ENCODE measurements around the gene RHBDD1. TPM values are rescaled to one million over a fixed set of nuclear protein-coding genes. Genes with fewer than 3 reads are reported as not detected.
"Not testable (repeated sequence)": the region's sequence is repeated elsewhere in the genome, so short reads cannot be mapped to it uniquely, and the experiment has no call there.

Gene RHBDD1
- total RNA-seq, 1 donor from 2014 or later: 9.9 TPM

DNA sequence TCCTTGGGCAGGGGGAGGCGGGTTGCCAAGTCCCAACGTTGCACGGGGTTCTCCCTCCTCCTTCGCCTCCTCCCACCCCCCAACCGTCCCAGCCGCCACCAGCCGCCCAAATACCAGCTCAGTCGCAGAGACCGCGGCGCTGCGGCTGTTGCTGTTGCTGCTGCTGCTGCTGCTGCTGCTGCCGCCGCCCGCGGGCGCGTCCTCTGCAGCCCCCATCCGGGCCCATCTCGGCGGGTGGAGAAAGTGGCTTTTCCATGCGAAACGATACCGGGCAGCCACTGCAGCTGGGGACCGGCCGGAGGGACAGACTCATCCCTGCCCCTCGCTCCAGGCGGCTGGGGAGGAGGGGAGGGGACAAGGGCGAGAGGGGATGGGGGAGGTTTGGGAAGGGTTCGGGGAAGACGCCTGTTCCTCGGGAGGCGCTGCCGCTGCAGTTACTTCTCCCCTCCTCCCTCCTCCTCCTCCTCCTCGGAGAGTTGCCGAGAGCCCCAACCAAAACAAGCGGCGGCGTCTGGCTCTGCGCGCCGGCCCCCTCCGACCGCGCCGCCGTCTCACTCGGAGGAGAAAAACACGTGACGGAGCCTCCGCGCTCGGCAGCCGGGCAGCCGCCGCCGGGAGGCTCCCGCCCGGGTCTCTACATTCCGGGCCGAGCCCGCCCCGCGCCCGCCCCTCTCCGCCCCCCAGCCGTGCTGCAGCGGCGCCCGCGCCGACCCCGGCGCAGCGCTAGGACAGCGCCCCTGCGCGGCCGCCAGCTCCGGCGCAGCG, 36.5 kb upstream of the RHBDD1 start, which contains the start of gene IRS1:
IRS1 (minus strand) TSS at position 610 of the 765 bp plus-strand sequence. CDS start 1,082 bp downstream, outside the sequence.
- peak; percentile 82 for DNase-seq (ENCODE audit: low read depth)

DNA sequence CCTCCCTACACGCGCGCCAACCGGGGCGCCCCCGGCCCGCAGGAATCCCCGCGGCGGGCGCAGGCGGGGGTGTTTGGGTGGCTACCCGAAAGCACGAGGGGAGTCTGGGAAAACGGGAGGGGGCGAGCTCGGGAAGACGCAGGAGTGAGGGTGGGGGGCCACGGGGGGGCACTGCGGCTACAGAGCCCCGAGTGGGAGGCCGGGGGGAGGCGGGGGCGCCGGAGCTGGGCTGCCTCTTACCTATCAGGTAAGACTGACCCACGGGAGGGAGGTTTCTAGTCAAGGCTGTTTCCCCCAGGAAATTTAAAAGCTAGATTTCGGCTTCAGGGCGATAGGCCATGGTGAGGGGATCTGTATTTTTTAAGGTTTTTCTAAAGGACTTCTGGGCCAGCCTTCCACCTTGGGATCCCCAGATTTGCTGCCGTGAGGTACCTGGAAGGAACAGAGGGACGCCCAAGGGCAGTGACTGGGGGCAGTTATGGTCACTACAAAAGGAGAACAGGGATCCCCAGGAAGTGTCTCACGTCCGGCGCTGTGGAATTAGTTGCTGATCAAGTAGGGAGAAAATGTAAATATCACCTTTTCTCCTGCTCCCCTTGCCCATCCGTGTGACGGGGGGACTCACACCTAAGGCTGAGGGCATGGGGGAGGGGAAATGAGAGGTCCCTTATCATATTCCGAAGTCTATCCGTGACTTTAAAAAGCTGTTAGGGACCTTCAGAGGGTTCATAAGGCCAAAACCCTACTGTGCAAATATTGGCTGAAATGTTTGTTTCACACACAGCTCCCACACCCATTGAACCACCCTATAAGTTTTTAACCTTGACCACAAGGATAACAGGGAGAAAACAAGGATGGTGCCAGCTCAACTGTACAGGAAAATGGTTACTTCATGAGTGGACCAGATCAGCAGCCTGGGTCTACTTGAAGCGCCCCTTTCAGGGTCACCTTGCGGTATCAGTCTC, 35.6 kb upstream of the RHBDD1 start:
- DNase-seq (ENCODE audit: low read depth): no peak

DNA sequence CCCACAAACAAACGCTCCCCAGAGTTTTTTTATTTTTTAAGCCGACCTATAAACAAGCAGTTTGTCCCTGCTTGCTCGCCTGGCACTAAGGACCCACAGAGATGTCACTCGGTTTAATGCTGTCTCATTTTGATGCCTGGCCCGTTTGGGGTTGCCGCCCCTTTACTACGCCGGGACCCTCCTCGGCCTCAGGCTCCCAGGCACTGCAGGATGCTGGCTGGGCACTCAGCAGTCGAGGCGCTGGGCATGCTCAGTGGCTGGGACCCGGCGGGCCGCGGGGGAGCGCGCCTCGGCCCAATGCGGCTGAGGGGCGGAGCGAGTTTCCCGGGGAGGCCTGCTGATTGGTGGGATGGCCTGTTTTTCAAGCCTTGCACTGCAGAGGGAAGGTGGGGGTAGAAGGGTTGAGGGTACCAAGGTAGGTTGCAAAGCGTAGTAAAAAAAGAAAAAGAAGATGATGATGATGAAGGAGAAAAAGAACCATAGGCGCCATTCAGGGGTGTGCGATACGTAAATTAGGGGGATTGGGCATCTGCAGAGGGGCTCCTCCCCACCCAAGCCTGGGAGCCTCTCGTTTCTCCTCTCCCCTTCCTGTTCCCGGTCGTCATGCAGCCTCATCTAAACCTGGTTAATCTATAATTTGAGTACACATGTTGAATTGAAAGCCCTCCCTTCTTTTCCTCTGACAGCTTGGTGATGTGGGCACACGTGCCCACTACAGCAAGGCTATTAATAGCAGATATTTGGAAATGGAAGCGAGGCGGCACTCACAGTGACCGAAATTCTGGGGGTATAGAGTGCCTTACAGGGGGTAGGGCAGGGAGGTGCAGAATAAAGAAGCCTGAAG, 34.7 kb upstream of the RHBDD1 start:
- no peak for DNase-seq (ENCODE audit: low read depth)

DNA sequence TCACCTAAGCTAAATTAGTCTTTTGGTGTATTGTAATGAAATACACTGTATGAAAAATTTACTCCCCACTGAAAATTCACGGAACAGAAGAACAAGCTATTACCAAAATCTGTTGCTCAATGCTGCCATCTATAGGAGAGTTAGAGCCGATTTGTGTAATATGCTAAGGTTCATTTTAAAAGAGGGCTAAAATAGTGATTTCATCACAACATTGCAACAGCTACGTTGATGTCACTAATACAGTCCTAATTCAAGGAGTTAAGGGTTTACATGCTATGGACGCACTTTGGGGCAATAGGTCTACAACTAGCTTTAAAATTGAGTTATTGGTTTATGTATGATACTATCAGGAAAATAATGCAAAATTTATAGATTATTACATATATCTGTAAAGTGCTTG, 33.3 kb upstream of the RHBDD1 start:
- DNase-seq (ENCODE audit: low read depth): peak; percentile 81

DNA sequence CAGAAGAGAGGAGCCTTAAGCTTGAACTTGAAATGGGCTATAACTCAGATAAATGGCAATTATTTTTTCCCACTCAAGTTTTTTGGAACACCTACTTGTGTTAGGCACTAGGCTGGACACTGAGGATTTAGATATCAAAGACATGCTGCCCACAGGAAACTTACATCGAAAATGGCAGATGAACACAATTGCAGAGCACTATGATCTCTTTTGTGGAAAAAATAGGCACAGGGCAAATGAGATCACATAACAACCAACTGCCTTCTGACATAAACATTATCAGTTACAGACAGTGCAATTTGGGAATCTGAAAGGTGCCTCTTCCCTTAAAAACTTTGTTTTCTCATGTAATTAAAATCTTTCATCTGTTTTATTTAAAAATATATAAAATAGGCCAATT, 32.4 kb upstream of the RHBDD1 start:
- DNase-seq (ENCODE audit: low read depth): no peak

DNA sequence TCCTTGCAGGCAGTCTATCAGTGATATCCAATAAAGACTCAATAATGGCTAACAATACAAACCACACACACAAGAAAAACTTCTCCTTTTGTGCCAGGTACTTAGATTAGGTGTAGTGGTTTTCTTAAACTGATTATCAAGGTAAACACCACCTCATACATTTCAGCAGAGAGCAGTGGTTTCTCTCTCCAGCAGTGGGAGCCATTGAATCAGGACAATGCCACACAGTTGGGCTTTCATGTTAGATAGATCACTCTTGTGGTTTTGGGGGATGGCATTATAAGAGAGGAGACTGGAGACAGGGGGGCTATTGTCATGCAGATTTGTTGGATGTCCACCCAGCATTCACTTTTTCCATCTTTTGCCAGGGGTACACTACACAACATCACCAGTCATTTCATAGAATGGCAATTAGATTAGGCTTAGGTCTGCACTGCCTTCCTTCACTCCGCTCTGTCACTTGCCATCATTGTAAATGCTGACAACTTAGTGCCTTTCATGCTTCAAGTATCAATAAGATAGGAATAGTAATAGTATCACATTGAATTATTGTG, 22.6 kb upstream of the RHBDD1 start:
- no peak for DNase-seq (ENCODE audit: low read depth)

DNA sequence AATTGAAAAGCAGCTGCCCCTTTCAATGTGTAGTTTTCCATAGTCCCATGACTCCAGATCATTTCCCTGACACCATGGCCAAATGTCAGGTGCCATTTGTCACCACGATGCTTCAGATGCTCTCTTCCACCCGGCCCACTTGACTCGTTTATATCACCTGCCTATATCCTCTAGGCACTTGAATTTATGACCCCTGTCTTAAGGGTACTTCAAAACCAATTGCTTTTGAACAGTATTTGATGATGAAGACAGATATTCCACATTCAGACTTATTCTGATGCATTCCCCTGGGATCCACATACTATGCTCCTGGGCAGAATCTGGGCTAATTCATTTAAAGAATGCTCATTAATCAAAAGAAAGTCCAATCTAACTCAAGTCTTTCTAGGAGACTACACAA, 16.9 kb upstream of the RHBDD1 start:
- DNase-seq (ENCODE audit: low read depth): no peak

DNA sequence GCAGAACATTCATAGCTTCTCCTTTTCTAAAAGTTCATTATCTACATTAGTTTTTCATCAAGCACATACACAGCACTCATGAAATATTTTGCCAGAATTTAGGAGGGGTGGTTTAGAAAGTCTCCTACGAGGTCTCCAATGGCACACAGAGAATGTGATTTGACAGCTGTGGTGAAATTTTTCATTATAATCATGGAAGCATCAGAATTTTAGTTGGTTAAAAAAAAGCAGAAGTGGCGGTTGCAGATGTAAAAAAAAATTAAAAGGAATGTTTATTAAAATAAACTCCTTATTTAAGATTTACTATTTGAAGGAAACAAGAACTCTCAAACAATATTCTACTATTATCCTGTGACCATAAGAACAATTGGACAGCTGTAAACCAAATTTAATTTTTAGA, 10.8 kb upstream of the RHBDD1 start:
- no peak for DNase-seq (ENCODE audit: low read depth)

DNA sequence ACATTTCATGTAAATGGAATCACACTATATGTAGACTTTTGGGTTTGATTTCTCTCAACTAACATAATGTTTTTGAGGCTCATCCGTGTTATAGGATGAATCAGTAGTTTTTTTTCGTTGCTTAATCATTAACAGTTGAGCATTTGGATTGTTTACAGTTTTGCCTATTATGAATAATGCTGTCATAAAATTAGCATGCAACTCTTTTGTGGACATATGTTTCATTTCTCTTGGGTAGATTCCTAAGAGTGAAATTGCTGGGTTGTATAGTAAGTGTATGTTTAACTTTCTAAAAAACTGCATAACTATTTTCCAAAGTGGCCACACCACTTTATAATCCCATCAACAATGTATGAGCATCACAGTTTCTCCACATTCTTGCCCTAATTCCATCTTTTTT, 7.7 kb upstream of the RHBDD1 start:
- no peak for DNase-seq (ENCODE audit: low read depth)

DNA sequence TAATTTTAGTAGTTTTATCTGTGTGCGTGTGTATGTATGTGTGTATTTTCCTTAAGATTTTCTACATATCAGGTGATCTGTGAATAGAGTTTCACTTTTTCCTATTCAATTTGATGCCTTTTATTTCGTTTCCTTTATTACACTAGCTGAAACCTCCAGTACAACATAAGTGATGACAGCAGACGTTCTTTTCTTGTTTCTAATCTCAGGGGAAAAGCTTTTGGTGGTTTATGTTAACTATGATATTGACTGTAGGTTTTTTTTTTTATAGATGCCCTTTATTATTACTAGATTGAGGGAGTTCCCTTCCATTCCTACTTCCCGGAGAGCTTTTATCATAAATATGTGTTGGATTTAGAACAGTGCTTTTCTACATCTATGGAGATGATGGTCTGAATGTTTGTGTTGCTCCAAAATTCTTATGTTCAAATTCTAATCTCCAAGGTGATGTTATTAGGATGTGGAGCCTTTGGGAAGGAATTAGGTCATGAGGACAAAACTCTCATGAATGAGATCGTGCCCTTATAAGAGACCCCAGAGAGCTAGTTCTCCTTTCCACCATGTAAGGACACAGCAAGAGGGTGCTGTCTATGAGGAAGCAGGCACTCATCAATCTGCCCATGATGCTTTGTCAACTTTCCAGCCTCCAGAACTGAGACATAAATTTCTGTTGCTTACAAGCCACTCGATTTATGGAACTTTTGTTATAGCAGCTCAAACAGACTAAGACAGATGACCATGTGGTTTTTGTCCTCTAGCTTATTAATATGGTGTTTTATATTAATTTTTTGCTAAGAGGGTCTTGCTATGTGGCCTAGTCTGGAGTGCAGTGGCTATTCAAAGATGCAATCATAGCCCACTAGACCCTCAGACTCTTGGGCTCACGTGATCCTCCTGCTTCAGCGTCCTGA, 5.9 kb upstream of the RHBDD1 start:
- DNase-seq (ENCODE audit: low read depth): no peak

DNA sequence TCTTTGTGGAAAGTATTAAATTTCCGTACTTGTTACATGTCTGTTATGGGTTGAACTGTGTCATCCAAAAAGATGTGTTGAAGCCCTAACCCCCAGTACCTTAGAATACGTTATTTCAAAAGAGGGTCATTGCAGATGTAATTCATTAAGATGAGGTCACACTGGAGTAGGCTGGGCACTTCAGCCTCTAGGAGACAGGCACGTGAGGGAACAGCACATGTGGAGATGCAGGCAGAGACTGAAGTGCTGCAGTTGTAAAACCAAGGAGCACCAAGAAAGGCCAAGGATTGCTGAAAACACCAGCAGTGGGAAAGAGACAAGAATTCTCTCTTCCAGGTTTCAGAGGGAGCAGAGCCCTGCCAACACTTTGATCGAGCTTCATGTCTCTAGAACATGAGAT, 4.6 kb upstream of the RHBDD1 start:
- DNase-seq (ENCODE audit: low read depth): no peak

DNA sequence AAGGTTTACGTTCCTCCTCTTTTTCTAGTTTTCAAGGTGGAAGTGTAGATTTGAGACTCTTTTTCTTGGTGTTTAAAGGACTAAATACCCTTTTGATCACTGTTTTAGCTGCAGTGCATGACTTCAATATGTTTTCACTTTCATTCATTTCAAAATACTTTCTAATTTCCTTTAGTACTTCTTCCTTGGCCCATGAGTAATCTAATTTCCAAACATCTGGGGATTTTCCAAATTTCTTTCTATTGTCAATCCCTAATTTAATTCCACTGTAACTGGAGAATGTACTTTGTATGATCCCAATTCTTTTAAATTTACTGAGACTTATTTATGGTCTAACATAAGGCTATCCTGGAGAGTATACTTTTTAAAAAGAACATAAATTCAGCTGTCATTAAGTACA, 3.8 kb upstream of the RHBDD1 start:
- no peak for DNase-seq (ENCODE audit: low read depth)

DNA sequence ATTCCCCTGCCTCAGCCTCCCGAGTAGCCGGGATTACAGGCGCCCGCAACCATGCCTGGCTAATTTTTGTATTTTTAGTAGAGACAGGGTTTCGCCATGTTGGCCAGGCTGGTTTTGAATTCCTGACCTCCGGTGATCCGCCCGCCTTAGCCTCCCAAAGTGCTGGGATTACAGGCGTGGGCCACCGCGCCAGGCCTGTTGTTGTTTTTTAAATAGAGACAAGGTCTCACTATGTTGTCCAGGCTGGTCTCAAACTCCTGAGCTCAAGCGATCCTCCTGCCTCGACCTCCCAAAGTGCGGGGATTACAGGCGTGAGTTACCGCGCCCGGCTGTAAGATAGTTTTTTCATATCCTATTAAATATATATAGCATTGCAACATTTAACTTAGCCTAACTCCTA, 974 bp upstream of the RHBDD1 start:
- not testable (repeated sequence) for DNase-seq (ENCODE audit: low read depth)

DNA sequence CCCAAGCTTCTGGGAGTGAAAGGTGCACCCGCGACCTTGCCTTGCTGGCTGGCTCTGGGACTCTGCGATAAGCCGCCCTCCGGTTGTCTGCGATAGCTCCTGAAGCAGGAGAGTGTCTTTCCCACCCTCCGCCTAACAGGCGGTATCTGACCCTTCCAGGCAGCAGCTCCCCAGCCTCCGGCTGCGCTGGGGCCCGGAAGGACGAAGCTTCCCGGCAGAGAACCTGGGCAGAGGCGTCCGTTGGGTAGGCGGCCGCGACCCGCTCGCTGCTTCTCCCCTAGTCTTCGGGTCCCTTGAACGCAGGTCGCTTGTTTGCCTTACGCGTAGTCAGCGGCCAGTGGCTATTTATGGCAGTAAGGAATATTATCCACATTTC, 446 bp upstream of the RHBDD1 start:
- no peak for DNase-seq (ENCODE audit: low read depth)

DNA sequence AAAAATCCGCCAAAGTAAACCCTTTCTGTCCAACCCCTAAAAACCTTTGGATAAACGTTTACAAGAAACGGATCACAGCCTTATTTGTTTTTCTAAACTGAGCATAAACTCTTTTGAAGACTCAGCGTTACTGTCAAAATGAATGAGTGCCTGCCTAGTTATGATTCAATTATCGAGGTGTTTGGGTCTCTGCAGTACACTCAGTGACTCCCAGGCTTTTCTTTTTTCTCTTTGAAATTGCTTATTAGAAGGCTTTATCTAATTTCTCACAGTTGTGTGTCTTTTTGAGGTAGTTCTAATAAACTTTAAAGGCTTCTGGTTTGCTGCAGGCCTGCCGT, 663 bp downstream of the RHBDD1 start:
- no peak for DNase-seq (ENCODE audit: low read depth)

DNA sequence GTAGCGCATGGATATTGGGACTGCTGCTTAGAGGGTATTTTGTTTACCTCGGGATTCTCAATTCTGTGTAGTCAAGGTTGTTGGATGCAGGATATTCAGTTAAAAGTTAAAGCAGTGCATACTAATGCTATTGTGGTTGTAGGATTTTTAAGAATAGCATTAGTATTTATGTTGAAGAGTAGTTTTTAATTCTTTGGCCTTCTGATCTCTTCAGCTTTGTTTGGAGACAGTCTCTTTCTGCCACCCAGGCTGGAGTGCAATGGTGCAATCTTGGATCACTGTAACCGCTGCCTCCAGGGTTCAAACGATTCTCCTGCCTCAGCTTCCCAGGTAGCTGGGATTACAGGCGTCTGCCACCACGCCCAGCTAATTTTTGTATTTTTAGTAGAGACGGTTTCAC, 1.5 kb downstream of the RHBDD1 start:
- no peak for DNase-seq (ENCODE audit: low read depth)

DNA sequence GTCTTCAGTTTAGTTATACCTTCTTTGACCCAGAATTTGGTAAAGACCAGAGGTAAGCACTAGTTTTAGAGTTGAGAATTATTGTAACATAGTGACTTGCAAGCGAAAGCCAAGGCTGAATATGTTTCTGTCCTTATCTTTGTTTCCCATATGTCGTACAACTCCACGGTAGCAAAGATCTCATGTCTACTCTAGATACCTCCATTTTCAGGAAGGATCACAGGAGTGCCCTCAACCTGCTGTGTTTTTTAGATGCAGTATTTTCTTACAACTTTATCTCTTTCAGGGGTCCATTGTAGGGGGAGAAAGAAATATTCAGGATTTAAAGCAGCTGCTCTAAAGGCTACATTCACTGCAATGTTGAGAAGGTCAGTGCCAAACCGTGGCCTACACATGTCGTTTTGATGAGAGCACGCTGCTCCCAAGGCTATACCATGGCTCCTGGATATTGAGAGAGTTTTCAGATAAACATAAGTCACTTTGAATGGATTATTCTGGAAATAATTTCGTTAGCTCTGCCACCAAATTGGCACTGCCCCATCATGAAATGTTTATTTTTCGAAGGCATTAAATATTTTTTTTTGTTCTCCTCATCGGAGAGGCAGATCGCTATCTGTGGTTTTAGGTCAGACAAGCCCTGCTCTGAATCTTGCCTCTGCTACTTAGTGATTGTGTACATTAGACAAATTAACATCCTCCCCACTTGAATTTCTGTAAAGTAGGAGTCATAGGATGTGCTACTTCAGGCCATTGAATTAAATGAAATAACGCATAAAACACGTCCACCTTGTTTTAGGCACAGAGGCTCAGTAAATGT, 2.1 kb downstream of the RHBDD1 start:
- no peak for DNase-seq (ENCODE audit: low read depth)

DNA sequence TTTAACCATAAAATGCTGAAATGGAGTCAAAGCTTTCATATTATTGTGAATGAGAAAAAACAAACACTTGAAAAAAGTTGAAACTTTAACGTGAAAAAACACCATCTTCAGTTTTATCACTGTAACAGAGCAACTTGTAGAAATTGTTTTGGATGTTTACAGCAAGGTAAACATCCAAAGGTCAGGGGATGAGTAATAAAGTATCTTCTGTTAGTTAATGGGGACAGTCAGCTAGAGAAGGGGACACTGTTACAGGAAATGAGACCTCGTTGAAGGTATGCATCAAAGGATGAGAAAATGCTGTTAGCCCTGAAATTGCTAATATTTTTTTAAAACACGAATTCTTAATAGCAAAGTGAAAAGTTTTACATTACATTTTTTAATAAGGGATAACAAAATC, 2.9 kb downstream of the RHBDD1 start:
- DNase-seq (ENCODE audit: low read depth): no peak

DNA sequence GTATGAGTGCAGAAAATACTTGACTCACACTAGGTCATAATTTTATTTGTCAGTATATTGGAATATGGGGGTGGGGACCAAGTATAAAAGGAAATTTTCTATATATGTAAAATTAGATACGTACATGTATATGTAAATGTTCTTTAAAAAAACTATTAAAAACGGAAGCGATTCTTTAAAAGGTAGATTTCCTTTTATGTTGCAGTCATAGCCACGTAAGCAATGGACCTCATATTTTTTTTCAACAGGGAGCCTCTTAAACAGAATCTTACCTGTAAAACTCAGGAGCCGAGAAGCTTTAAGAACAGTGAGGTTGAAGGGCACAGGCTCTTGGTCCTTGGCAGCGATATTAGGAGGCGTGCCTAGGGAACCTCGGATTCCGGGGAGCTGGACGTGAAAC, 3.3 kb downstream of the RHBDD1 start:
- DNase-seq (ENCODE audit: low read depth): no peak
